GM21717 (cell line): ENCODE data around the gene CTAG2.
"Not testable (repeated sequence)": the region's sequence is repeated elsewhere in the genome, so short reads cannot be mapped to it uniquely, and the experiment has no call there.

Experiments used
- ATAC-seq: cut with Tn5 transposase; IDR thresholded peaks from one replicate; pipeline ENCODE4 v1.9.1; 2021; ENCODE audit warnings: mild to moderate bottlenecking, moderate library complexity; ENCODE audit not compliant: unreplicated experiment

Gene CTAG2

DNA sequence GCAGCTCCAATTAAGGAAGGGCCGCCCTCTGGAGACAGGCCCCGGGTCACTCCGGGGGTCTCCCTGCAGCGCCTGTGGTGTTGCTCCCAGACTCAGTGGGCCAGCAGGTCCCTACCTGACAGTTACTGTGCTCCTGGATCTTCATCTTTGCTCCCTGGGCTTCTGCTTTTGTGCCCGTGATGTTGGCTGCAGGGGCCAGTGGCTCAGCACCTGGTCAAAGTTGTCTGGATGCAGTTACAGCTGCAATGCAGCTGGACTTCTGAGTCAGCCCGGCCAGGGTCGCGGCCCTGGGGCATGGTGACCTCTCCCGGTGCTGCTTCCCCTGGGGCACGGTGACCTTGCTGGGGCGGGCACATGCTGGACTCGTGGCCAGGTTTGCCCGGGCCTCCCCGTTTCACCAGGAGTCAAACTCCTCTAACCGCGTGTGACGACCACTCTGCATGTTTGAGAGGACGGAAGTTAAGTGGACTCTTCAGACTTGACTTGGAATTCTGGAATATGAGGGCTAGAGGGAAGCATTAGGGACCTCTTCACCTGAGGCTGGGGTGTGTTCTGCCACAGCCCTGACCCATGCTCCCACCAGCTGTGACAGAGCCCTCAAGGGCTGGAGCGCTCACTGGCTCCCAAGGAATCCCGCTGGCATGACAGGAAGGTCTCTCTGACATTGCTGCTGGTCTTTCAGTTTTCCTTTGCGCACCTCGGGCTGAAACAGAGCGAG is 3.7 kb downstream of the CTAG2 start:
- ATAC-seq, result no peak

DNA sequence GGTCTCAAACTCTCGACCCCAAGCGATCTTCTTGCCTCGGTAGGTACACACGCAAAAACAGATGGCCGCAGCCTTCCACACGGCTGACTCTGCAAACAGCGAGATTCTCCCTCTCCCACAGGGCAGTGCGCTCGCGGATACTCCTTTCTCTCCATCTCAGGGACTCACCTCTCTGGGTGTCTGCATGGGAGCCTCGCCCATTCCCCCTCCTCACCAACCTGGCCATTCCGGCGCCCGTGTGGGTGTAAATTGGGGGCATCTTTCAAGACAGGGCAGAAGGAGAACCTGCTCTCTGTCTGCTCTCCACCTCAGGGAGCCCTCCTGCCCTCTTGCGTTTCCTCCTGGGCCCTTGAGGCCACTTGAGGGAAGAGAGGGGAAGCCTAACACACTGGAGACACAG is 4.4 kb downstream of the CTAG2 start:
- no peak for ATAC-seq

DNA sequence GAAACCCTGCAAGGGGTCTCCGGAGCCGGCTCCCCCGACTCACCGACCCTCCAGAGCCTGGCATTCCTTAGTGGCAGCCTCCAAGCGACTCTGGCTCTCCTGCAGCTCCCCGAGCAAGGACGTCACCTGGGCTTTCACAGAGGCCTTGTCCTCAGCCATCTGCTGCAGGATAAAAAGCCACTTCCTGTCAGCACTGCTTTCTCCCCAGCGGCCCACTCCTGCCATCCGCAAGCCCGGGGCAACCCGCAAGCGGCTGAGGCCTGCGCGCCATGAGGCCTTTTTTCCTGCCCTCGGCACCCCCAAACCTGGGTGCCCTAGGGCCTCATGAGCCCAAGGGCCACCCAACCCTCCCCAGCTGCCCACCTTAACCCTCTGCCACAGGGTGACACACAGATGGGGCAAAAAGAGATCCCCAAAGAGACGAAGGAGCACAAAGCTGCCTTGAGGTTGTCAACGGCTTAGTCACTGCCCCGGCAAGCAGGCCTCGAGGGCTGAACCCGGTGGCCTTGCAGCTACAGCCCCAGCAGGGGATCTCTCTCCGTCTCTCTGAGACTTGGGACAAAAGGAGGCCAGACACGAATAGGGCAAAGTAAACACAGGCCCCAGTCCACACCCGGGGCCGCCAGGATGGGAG is 7.5 kb downstream of the CTAG2 start:
- not testable (repeated sequence) for ATAC-seq

DNA sequence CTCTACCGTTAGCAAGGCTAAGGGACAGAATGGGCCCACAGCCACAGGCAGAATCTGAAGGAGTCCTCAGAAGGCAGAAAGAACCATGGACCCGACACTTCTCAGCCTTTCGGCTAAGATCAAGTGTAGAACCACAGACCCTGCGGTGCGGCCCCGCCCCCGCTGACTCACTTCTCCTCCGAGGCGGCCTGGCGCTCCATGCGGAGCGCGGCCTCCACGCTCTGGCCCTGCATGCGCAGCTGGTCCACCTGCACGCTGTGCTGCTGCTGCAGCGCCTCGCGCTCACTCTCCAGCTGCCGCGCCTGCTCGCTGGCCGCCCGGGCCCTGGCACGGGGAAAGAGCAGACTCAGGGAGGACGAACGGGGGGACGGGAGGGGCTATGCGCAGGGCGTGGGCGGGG is 9.7 kb downstream of the CTAG2 start:
- ATAC-seq, result not testable (repeated sequence)

DNA sequence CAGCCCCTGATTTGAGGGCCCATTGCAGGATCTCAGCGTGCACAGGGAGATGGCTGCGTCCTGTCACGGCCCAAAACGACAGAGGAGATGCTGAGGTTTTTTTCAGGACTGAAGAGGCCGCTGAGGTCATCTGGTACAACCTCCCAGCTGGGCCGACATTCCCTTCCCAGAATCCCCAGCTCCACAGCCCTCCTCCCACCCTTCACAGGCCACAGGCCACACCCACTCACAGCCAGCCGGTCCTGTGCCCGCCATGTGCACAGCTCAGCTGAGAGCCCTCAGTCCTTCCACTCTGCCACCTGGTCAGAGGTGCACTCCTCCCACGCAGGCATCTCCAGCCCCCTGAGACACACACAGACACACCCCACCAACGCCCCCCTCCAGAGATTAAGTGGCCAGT is 11.6 kb downstream of the CTAG2 start:
- ATAC-seq, result not testable (repeated sequence)

DNA sequence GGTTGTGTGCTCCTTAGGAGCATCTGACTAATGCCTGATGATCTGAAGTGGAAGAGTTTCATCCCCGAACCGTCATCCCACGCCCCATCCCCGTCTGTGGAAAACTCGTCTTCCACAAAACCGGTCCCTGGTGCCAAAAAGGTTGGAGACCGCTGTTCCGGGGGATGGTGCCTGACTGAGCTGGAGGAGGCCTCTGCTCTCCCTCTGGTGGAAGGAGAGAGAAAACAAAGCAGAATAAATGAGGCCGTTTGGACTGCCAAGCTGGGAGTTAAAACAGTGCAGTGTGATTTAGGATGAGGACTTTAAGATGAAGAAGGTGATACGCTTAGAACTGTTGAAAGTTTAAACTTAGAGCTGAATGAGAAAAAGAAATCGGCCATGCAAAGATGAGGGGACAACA is 19.7 kb downstream of the CTAG2 start:
- ATAC-seq, result not testable (repeated sequence)

DNA sequence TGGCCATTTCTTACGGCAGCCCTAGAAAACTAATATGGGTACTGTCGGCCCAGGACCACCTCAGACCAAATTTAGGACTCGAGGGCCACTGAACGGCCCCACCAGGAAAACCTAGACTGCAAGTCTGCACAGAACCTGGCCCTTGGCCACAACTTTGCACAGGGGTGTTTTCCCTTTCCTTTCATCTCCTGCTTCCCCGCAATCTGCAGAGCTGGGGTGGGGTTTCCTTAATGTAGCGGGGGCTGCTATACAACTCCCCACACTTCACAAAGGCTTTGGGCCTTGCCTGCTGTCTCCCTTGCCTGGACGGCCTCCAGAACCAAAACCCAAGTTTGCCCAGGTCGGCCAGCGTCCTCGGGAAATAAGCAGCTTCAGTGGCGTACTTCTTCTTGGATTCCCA is 22.4 kb downstream of the CTAG2 start:
- not testable (repeated sequence) for ATAC-seq

DNA sequence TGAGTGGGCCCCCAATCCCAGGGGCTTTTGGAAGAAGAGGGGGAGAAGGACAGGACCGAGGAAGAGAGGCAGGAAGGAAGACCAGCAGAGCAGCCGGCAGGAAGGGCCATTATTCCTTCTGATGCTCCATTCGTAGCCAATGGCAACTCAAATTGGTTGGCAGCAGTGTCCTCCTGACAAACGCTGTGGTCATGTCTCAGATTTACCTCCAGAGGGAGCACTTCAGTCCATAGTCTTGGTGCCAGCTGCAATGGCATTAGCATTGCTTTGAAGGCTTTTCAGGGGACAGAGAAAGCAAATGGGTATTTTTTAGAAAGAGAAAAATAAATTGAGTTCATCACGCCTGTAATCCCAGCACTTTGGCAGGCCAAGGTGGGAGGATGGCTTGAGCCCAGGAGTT is 24.4 kb downstream of the CTAG2 start:
- ATAC-seq, result not testable (repeated sequence)

DNA sequence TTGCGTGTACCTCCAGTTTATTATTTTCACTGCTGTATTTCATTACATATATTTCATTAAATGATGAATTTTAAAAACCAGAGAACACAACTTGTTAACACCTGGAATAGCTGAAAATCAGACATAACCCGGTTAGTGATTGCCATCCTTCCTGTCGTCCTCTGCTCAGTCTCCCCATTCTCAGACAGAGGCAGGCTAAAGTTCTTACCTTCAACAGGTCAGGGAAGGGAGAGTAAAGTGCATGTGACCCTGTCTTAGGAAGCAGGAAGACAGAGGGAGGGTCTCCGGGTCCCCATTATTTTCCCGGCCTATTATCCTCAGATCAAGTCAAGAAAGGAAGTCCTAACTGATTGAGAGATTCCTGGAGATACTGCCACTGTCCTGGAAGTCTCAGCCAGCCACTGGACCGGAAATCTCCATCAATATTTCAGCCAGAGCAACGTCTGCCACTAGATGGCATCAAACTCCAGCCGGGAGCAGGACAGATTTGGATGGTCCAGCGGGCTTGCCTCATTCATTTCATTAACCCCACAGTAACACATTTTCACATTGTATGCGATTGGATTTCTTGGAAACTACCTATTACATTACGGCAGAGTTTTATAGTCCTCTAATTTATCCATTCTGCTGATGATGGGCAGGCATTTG is 32.5 kb downstream of the CTAG2 start:
- ATAC-seq, result not testable (repeated sequence)

DNA sequence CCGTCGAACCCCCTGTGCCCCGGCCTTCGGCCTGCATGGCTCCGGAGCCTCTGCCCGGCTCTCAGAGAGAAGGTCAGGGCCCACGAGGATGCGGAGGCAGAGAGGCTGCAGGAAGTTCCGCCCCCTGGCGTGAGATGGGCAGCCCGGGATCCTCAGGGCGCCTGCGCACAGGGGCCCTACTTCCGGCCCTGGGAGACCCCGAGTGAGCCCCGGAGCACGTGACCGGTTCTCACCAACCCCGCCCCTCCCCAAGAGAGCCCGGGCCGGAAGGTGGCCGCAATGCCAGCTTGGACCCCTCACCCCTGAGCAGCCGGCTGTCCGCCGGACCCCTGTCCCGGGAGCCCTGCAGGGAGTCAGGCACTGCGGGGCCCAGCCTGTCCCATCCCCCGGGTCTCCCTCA is 34.2 kb downstream of the CTAG2 start, which contains the start of gene CTAG1B:
Gene CTAG1B (minus strand): TSS at position 101 of the 400 bp plus-strand sequence. CDS start 64 bp downstream, at position 37.
- not testable (repeated sequence) for ATAC-seq

DNA sequence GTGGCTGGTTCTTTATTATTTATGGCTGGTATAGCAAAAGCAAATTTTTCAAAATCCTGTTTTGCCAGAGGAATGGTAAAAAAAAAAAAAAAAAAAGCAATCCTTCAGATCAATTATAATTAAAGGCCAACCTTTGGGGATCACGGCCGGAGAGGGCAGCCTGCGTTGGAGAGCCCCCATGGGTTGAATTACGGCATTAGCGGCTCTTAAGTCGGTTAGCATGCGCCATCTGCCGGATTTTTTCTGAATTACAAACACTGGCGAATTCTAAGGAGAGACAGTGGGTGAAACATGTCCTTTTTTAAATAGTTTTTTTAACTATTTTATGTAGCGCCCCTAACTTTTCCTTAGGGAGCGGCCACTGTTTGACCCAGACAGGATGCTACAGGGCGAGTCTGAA is 39.8 kb downstream of the CTAG2 start:
- not testable (repeated sequence) for ATAC-seq

DNA sequence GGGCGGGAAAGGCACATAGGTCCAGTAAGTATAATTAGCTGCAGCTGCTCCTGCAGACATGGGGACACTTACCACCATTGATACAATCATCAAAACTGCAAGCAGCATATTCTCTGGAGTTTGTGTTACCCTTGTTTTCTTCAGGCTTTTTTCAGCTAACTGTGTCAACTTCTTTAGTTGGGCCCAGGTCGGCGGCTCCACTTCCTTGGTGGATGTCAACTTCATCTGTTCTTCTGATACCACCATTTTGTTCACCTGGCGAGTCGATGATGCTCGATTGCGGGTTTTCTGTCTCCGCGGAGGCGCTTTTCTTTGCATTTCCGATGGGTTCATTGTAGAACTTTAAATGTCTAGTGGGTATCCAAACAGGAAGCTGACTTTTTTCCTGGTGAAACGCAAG is 42.2 kb downstream of the CTAG2 start:
- not testable (repeated sequence) for ATAC-seq

DNA sequence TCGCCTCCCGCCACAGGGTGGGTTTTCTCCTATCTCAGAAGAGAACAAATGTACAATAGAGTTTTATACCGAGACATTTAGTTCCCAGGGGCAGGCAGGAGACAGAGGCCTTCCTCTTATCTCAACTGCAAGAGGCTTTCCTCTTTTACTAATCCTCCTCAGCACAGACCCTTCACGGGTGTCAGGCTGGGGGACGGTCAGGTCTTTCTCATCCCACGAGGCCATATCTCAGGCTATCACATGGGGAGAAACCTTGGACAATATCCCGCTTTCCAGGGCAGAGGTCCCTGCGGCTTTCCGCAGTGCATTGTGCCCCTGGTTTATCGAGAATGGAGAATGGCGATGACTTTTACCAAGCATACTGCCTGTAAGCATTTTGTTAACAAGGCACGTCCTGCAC is 44.6 kb downstream of the CTAG2 start:
- not testable (repeated sequence) for ATAC-seq

DNA sequence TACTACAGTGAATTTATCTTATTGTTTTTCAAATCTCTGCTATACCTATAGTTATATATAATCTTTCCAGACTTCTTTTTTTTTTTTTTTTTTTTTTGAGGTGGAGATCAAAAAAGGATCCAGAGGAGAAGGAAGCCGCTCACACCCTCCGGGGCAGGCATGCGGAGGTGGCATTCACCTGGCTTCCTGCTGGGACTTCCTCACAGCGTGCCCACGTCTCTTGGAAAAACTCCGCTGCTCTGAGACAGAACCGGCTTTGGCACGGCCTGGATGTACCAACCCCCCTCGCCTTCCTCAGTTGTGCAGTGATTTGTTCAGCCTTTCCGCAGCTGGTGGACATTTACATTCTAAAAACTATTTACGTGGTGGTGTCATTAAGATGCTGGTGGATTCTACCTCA is 45.4 kb downstream of the CTAG2 start:
- ATAC-seq, result not testable (repeated sequence)

DNA sequence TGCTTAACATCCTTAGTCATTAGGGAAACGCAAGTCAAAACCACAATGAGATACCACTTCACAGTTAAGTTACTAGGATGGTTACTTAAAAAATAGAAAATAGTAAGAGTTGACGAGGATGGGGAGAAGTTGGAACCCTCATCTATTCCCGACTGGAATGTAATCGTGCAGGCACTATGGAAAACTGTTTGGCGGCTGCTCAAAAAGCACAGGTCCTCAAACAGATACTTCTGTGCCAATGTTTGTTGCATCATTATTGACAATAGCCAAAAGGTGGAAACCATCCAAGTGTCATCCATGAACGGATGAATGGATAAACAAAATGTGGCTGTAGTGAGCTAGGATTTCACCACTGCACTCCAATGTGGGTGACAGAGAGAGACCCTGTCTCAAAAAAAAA is 46.0 kb downstream of the CTAG2 start:
- ATAC-seq, result no peak

DNA sequence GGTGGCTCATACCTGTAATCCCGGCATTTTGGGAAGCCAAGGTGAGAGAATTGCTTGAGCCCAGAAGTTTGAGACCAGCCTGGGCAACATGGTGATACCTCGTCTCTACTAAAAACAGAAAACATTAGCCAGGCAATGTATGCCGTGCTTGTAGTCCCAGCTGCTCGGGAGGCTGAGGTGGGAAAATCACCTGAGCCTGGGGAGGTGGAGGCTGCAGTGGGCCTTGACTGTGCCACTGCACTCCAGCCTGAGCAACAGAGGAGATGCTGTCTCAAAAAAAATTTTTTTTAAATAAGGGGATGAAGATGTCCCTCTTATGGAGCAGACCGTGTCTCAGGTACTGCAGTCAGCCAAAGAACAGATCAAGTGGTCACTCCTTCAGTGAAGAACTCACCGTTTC is 47.8 kb downstream of the CTAG2 start:
- ATAC-seq, result no peak

DNA sequence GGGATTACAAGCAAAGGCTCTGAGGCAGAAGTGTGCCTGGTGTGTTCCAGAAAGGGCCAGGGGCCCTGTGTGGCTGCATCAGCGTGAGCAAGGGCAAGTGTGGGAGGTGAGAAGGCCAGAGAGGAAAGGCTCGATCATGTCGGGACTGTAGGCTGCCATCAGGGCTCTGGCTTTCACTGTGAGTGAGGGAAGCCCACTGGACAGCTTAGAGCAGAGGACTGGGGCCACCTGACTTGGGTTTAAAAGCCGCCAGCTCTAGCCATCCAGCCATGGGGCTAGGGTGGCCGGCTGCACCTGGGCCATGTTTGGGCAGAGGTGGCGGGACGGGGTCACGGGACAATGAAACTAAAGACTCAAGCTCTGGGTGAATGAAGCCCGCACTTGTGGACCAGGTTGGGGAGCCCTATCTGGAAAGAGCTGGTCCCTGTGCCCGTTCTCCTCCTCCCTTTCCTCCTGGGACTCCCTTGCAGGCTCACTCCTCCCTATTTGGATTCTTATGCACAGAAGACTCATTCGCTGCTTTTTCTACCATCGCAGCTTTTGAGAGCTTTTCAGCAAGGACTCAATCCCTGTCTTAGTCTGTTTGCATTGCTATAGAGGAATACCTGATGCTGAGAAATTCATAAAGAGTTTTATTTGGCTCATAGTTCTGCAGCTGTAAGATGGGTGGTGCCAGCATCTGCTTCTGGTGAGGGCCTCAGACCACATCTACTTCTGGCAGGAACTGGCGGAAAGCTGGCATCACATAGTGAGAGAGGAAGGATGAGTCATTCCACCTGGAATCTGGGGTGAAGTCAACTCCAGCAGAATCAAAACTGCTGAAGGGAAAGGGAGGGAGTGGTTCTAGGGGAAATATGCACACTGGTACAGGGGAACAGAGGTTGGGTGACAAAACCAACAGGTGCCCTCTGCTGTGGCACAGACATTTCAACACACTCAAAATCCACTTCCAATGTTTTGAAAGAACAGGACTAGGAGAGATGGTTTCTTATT is 49.6 kb downstream of the CTAG2 start:
- ATAC-seq, result no peak

DNA sequence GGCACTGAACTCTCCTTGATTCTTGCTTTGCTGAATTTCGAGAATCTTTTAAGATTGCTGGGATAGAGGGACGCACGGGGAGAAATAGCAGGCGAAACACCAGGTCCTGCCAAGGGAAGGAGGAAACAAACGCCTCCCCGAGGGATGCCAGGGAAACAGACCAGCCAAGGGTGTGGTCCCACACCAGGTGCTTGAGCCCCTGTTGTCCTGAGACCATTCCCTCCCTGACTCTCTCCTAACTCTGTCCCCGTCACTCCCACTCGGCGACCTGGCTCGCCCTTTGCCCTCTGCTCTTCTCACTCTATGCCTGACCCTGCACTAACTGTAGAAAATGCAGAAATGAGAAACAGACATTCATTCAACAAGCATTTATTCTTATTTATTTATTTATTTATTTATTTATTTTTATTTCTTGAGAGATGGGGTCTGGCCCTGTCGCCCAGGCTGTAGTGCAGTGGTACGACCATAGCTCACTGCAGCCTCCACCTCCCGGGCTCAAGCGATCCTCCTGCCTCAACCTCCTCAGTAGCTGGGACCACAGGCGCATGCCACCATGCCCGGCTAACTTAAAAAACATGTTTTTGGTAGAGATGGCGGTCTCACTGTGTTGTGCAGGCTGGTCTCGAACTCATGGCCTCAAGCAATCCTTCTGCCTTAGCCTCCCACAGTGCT is 50.5 kb downstream of the CTAG2 start:
- no peak for ATAC-seq

DNA sequence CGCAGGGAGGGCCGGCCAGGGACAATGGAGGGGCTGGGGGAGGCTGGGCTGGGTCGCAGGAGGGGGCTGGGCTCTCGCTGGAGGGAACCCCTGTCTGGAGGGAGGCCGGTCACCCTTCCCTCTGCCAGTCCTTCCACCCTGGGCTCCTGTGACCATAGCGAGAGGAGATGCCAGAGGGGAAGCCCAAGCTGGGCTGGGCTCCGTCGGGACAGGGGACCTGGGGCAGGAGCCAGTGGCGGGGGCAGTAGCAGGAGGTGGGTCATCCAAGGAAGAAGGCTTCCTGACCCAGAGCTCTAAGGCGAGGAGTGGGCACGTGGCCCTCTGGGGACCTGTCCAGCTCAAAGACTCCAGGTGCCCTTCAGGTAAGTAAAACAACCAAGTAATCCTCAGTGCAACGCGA is 51.2 kb downstream of the CTAG2 start:
- ATAC-seq, result no peak
